Fibroblast of the conjunctiva (primary cell): ENCODE data around the gene SIX3.

Experiments
- DNase-seq: peaks from one replicate; pipeline ENCODE4 v3.0.0-alpha.2; 2010; ENCODE audit warnings: low read depth

Gene SIX3

GRCh38 chr2:44957656-44958327 is 16.3 kb downstream of the SIX3 start:
- DNase-seq: no peak

GRCh38 chr2:44959855-44960254 is 18.4 kb downstream of the SIX3 start:
- DNase-seq: no peak

- DNase-seq: no peak
Measured at GRCh38 chr2:44960871-44961270, 19.4 kb downstream of the SIX3 start.

GRCh38 chr2:44962176-44962695 is 20.7 kb downstream of the SIX3 start:
- no peak for DNase-seq

- DNase-seq: no peak
Measured at GRCh38 chr2:44964752-44965236, 23.3 kb downstream of the SIX3 start.

- DNase-seq: no peak
Measured at GRCh38 chr2:44965684-44966083, 24.2 kb downstream of the SIX3 start.

- no peak for DNase-seq
Measured at GRCh38 chr2:44967056-44967455, 25.6 kb downstream of the SIX3 start.

- no peak for DNase-seq
Measured at GRCh38 chr2:44967727-44968432, 26.4 kb downstream of the SIX3 start.

- DNase-seq: no peak
Measured at GRCh38 chr2:44969936-44970335, 28.4 kb downstream of the SIX3 start.

- no peak for DNase-seq
Measured at GRCh38 chr2:44970846-44971450, 29.4 kb downstream of the SIX3 start.

- no peak for DNase-seq
Measured at GRCh38 chr2:44972771-44973535, 31.5 kb downstream of the SIX3 start.

- DNase-seq: no peak
Measured at GRCh38 chr2:44974064-44974715, 32.7 kb downstream of the SIX3 start.

- DNase-seq: no peak
Measured at GRCh38 chr2:44975571-44976450, 34.3 kb downstream of the SIX3 start.

GRCh38 chr2:44979581-44979980 is 38.1 kb downstream of the SIX3 start:
- no peak for DNase-seq

GRCh38 chr2:44980751-44981713 is 39.5 kb downstream of the SIX3 start:
- no peak for DNase-seq

- peak; percentile 44 for DNase-seq
Measured at GRCh38 chr2:44981714-44982108, 40.2 kb downstream of the SIX3 start.

- no peak for DNase-seq
Measured at GRCh38 chr2:44983836-44984604, 42.5 kb downstream of the SIX3 start.

GRCh38 chr2:44989176-44989575 is 47.7 kb downstream of the SIX3 start:
- no peak for DNase-seq

- no peak for DNase-seq
Measured at GRCh38 chr2:44994377-44994776, 52.9 kb downstream of the SIX3 start.
